SK-N-SH (cell line): Measurements from ENCODE around the gene NODAL. TPM values are rescaled to one million over a fixed set of nuclear protein-coding genes. Genes with fewer than 3 reads are reported as not detected.

Source experiments
- CTCF ChIA-PET: fragments of 300-600, 350-600 bp; formaldehyde crosslinking; extraction: SDS; loops from one replicate; lab custom pipeline; 2021; lab: Yijun Ruan, JAX
- POLR2A ChIA-PET: fragments of 350-600 bp; sonication (Branson Sonifier 250); formaldehyde crosslinking; extraction: SDS; loops from one replicate; lab custom pipeline; 2020; ENCODE audit warnings: antibody characterized with exemption, inconsistent platforms; lab: Yijun Ruan, JAX
- DNase-seq: peaks from one replicate; pipeline ENCODE4 v3.0.0; 2012
- H2AFZ ChIP-seq: fragments of 200-600 bp; sonication (generic); 2 replicates; pipeline ENCODE4 v1.8.1; 2016; ENCODE audit warnings: antibody characterized with exemption, mild to moderate bottlenecking, low read depth
- H3F3A ChIP-seq: fragments of 200-600 bp; sonication (generic); replicated peaks from 2 replicates; pipeline ENCODE3; 2016; ENCODE audit warnings: antibody characterized with exemption, mild to moderate bottlenecking; ENCODE audit not compliant: insufficient read depth
- H3K27ac ChIP-seq, 2 experiments: fragments of 200-500 bp in 1 of 2; fragments of 200-600 bp in 1 of 2; sonication (Bioruptor generic) in 1 of 2; sonication (generic), shearing (Covaris generic) in 1 of 2; 2 replicates each; pipeline versions ENCODE4 v1.5.1 to v1.6.1; 2014 to 2016; ENCODE audit warnings: low read depth in 2 of 2, inconsistent platforms in 1 of 2, low read length in 1 of 2, mild to moderate bottlenecking in 1 of 2, mixed read lengths in 1 of 2
- H3K27me3 ChIP-seq: fragments of 200-600 bp; sonication (generic), shearing (Covaris generic); 2 replicates; pipeline ENCODE4 v1.6.1; 2016; ENCODE audit warnings: mixed run types; ENCODE audit not compliant: insufficient read depth
- H3K36me3 ChIP-seq, 2 experiments: fragments of 200-500 bp in 1 of 2; fragments of 200-600 bp in 1 of 2; sonication (Bioruptor generic) in 1 of 2; sonication (generic) in 1 of 2; replicated peaks in 1 of 2; 2 replicates each; pipeline versions ENCODE3 to v1.5.1; 2014 to 2016; ENCODE audit warnings: low read length in 1 of 2, mild to moderate bottlenecking in 1 of 2; ENCODE audit not compliant: insufficient read depth in 2 of 2, control insufficient read depth in 1 of 2
- H3K4me1 ChIP-seq, 2 experiments: fragments of 200-500 bp in 1 of 2; fragments of 200-600 bp in 1 of 2; sonication (Bioruptor generic) in 1 of 2; sonication (generic), shearing (Covaris generic) in 1 of 2; 2 replicates each; pipeline versions ENCODE4 v1.5.1 to v1.6.1; 2014 to 2016; ENCODE audit warnings: low read depth in 1 of 2, low read length in 1 of 2, mixed run types in 1 of 2; ENCODE audit not compliant: insufficient read depth in 2 of 2, control insufficient read depth in 1 of 2
- H3K4me2 ChIP-seq: fragments of 200-600 bp; sonication (generic), shearing (Covaris generic); 2 replicates; pipeline ENCODE4 v1.6.1; 2017; ENCODE audit warnings: mixed run types
- H3K4me3 ChIP-seq, 2 experiments: fragments of 200-500 bp in 1 of 2; fragments of 200-600 bp in 1 of 2; sonication (Bioruptor generic) in 1 of 2; sonication (generic), shearing (Covaris generic) in 1 of 2; 2 replicates each; pipeline versions ENCODE4 v1.5.1 to v1.8.1; 2014 to 2016; ENCODE audit warnings: low read depth in 2 of 2, inconsistent platforms in 1 of 2, low read length in 1 of 2, mild to moderate bottlenecking in 1 of 2, mixed read lengths in 1 of 2, moderate library complexity in 1 of 2
- H3K79me2 ChIP-seq: fragments of 200-600 bp; sonication (generic); 2 replicates; pipeline ENCODE4 v1.8.1; 2017; ENCODE audit warnings: mild to moderate bottlenecking; ENCODE audit not compliant: insufficient read depth
- H3K9ac ChIP-seq: fragments of 200-600 bp; sonication (generic); 2 replicates; pipeline ENCODE4 v1.6.1; 2017; ENCODE audit warnings: mixed run types
- H3K9me2 ChIP-seq: fragments of 200-600 bp; sonication (generic); 2 replicates; pipeline ENCODE4 v1.6.1; 2017; ENCODE audit warnings: mixed run types
- H3K9me3 ChIP-seq: fragments of 200-600 bp; sonication (generic); 2 replicates; pipeline ENCODE4 v1.6.1; 2017; ENCODE audit warnings: mixed run types, mild to moderate bottlenecking, moderate library complexity
- H4K20me1 ChIP-seq: fragments of 200-600 bp; sonication (generic); 2 replicates; pipeline ENCODE4 v1.6.1; 2017; ENCODE audit warnings: mild to moderate bottlenecking, mixed run types; ENCODE audit not compliant: insufficient read depth
- ELF1 ChIP-seq: IDR thresholded peaks from 2 replicates; pipeline ENCODE4 v1.4.0; 2012
- EZH2phosphoT487 ChIP-seq: fragments of 200-600 bp; sonication (generic); IDR thresholded peaks from 2 replicates; pipeline ENCODE4 v1.6.1; 2017; ENCODE audit warnings: low read depth, mixed run types, mild to moderate bottlenecking, antibody characterized with exemption, moderate library complexity, borderline replicate concordance
- GABPA ChIP-seq: IDR thresholded peaks from 2 replicates; pipeline ENCODE4 v1.4.0; 2012; ENCODE audit warnings: low read depth, mild to moderate bottlenecking
- JUND ChIP-seq: IDR thresholded peaks from 2 replicates; pipeline ENCODE4 v1.4.0; 2012
- MEF2A ChIP-seq: IDR thresholded peaks from 2 replicates; pipeline ENCODE4 v1.4.0; 2012; ENCODE audit warnings: low read depth, borderline replicate concordance
- NRF1 ChIP-seq: IDR thresholded peaks from 2 replicates; pipeline ENCODE4 v1.6.1; 2012; ENCODE audit warnings: low read depth, mild to moderate bottlenecking, low read length
- RAD21 ChIP-seq: IDR thresholded peaks from 2 replicates; pipeline ENCODE4 v1.6.1; 2012; ENCODE audit warnings: mild to moderate bottlenecking, low read length
- RCOR1 ChIP-seq: fragments of 150-350 bp; IDR thresholded peaks from 2 replicates; pipeline ENCODE4 v1.6.1; 2017; ENCODE audit warnings: antibody characterized with exemption, low read length
- RFX5 ChIP-seq: IDR thresholded peaks from 2 replicates; pipeline ENCODE4 v1.6.1; 2012; ENCODE audit warnings: mild to moderate bottlenecking, improper control_type of control experiment, low read length
- SMC3 ChIP-seq: IDR thresholded peaks from 2 replicates; pipeline ENCODE4 v1.6.1; 2012; ENCODE audit warnings: low read depth, low read length, improper control_type of control experiment
- TAF1 ChIP-seq: IDR thresholded peaks from 2 replicates; pipeline ENCODE4 v1.6.1; 2012; ENCODE audit warnings: low read depth, mild to moderate bottlenecking, low read length, moderate library complexity, borderline replicate concordance
- TCF12 ChIP-seq: IDR thresholded peaks from 2 replicates; pipeline ENCODE4 v1.4.0; 2012
- TEAD4 ChIP-seq: IDR thresholded peaks from 2 replicates; pipeline ENCODE4 v1.4.0; 2012; ENCODE audit warnings: mild to moderate bottlenecking, borderline replicate concordance; ENCODE audit not compliant: insufficient read depth
- WGBS: methylation state at CpG from one replicate; pipeline ENCODE4 v1.1.6; 2017; ENCODE audit warnings: low lambda C conversion rate; 5-methylcytosine and 5-hydroxymethylcytosine counted together
- polyA plus RNA-seq, 3 experiments: library from polyadenylated mRNA; depleted of rRNA; stranded (reverse); fragments of >200 nt; gene quantifications; 2 replicates each; pipeline ENCODE4 v1.2.3, GENCODE V29; 2012
- TF ChIP-seq, protein P1 (sequence below): IDR thresholded peaks from 2 replicates; pipeline ENCODE4 v1.4.0; 2012; ENCODE audit warnings: low read depth
- TF ChIP-seq, protein P2 (sequence below): IDR thresholded peaks from 2 replicates; pipeline ENCODE4 v1.4.0; 2012; ENCODE audit warnings: low read depth, borderline replicate concordance
- TF ChIP-seq, protein P3 (sequence below): IDR thresholded peaks from 2 replicates; pipeline ENCODE4 v1.6.1; 2012; ENCODE audit warnings: mild to moderate bottlenecking, low read depth, low read length, moderate library complexity
- TF ChIP-seq, protein P4 (sequence below): fragments of 150-350 bp; IDR thresholded peaks from 2 replicates; pipeline ENCODE4 v1.6.1; 2017; ENCODE audit warnings: antibody characterized with exemption, low read length, low read depth, borderline replicate concordance
- TF ChIP-seq, protein P5 (sequence below): fragments of 150-350 bp; IDR thresholded peaks from 2 replicates; pipeline ENCODE4 v1.6.1; 2016; ENCODE audit warnings: mild to moderate bottlenecking, low read depth, low read length

Gene NODAL
- polyA plus RNA-seq, 1 of the 3 experiments (the other 2 are of a cell fraction), result not detected

DNA sequence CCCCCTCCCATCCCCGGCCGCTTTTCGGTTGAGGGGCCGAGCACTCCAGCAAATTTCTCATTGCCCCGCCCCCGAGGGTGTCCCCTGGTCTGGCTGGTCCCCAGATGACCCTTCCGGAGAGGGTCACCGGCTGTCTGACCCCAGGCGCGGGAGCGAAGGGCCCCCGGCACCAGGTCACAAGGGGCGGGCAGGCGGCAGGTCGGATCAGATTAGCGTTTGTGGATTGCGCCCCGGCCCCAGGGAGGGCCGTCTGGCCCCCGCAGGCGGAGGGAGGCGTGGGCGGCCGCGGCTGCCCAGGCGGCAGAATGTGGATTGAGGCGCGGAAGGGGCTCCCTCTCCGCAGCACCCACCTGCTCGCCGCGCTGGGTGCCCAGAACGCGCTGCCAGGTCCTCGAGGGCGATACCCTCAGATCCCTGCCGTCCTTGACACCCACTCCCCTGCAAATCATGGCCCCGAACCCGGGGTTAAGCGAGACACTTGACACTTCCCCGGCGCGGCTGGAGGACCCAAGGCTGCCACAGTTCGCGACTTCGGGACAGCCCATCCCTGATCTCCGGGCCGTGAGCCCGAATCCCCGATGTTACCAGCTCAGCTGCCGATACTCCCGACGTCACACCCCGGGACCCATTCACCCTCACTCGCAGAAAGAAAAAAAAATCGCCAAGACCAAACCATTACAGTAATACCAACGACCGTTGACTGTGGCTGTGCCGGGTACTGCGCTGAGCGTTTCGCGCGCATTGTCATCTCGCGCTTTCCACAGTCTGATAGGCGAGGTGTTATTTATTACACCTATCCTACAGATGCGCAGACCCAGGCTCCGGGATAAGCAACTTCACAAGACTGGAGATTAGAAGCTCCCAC is 953 bp downstream of the NODAL start:
- Histone ChIP-seq H3K36me3 (no peaks in the 10 kb centered on the region), H3K4me2 (peak overlapping the region; percentile 41; the same call in 1 of the 2 replicates), H3K79me2 (no peaks in the 10 kb centered on the region), H3K9me3 (no peaks in the 10 kb centered on the region), H3K9me2 (no peaks in the 10 kb centered on the region), H4K20me1 (no peaks in the 10 kb centered on the region), H3K4me3 (peak overlapping the region in 1 of 2 experiments; percentile 19; a peak in 1 of 4 replicates), H3K4me1 (peaks cover 0 to 3% of the 10 kb centered on the region in 2 experiments; a peak in 1 of 4 replicates), H3K9ac (no peak overlapping the region), H3F3A (no peaks in the 10 kb centered on the region), H3K27me3 (peaks cover 33% of the 10 kb centered on the region), H3K27ac (no peak overlapping the region), H2AFZ (no peak overlapping the region)
- ChIA-PET POLR2A (no interaction called here), CTCF (interaction anchor here (0.9 kb wide), 1 partner anchor 10 kb away, joined by 3 read pairs; no protein-coding TSS in a partner anchor)
- 22% methylated on average over 55 of the region's 69 CpGs for WGBS
- DNase-seq, result peak; percentile 70
- TF ChIP-seq TAF1 (no peak), RAD21 (no peak), TCF12 (no peak), ELF1 (no peak), MEF2A (no peak), RFX5 (no peak), EZH2phosphoT487 (no peak), TEAD4 (no peak)
- TF ChIP-seq, protein P1, sequence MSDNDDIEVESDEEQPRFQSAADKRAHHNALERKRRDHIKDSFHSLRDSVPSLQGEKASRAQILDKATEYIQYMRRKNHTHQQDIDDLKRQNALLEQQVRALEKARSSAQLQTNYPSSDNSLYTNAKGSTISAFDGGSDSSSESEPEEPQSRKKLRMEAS, result no peak
- TF ChIP-seq, protein P2, sequence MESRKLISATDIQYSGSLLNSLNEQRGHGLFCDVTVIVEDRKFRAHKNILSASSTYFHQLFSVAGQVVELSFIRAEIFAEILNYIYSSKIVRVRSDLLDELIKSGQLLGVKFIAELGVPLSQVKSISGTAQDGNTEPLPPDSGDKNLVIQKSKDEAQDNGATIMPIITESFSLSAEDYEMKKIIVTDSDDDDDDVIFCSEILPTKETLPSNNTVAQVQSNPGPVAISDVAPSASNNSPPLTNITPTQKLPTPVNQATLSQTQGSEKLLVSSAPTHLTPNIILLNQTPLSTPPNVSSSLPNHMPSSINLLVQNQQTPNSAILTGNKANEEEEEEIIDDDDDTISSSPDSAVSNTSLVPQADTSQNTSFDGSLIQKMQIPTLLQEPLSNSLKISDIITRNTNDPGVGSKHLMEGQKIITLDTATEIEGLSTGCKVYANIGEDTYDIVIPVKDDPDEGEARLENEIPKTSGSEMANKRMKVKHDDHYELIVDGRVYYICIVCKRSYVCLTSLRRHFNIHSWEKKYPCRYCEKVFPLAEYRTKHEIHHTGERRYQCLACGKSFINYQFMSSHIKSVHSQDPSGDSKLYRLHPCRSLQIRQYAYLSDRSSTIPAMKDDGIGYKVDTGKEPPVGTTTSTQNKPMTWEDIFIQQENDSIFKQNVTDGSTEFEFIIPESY, result no peak

DNA sequence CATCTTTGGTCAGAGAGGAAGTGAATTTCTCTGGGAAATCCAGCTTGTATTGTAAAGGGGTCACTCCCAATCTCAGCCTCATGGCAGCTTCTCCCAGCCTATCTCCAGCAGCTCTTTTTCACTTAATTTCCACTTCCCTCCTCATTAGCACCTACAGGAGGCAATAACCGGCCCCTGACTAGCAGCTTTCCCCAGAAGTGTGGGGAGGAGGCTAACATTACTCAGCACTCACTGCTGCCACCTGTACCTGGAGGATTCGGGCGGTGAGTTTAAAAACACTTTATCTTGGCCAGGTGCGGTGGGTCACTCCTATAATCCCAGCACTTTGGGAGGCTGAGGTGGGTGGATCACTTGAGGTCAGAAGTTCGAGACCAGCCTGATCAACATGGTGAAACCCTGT is 3.8 kb downstream of the NODAL start:
- Histone ChIP-seq H3K9ac (no peak overlapping the region), H3F3A (no peaks in the 10 kb centered on the region), H3K27me3 (peaks cover 33% of the 10 kb centered on the region), H3K9me2 (no peaks in the 10 kb centered on the region), H3K4me3 (no peak overlapping the region), H2AFZ (no peak overlapping the region), H3K4me2 (no peak overlapping the region), H3K36me3 (no peaks in the 10 kb centered on the region), H4K20me1 (no peaks in the 10 kb centered on the region), H3K27ac (no peak overlapping the region), H3K79me2 (no peaks in the 10 kb centered on the region), H3K4me1 (peaks cover 0 to 3% of the 10 kb centered on the region in 2 experiments; a peak in 1 of 4 replicates), H3K9me3 (no peaks in the 10 kb centered on the region)
- ChIA-PET CTCF (interaction anchor here (0.8 to 1.1 kb wide), 3 partner anchors 24 to 216 kb away, joined by 3 to 4 read pairs (median 4); no protein-coding TSS in a partner anchor), POLR2A (no interaction called here)
- 83% methylated on average over 5 of the region's 5 CpGs for WGBS
- DNase-seq, result no peak
- no peak for TF ChIP-seq TCF12
- no peak for TF ChIP-seq JUND
- TF ChIP-seq NRF1, result no peak
- TF ChIP-seq, protein P3, sequence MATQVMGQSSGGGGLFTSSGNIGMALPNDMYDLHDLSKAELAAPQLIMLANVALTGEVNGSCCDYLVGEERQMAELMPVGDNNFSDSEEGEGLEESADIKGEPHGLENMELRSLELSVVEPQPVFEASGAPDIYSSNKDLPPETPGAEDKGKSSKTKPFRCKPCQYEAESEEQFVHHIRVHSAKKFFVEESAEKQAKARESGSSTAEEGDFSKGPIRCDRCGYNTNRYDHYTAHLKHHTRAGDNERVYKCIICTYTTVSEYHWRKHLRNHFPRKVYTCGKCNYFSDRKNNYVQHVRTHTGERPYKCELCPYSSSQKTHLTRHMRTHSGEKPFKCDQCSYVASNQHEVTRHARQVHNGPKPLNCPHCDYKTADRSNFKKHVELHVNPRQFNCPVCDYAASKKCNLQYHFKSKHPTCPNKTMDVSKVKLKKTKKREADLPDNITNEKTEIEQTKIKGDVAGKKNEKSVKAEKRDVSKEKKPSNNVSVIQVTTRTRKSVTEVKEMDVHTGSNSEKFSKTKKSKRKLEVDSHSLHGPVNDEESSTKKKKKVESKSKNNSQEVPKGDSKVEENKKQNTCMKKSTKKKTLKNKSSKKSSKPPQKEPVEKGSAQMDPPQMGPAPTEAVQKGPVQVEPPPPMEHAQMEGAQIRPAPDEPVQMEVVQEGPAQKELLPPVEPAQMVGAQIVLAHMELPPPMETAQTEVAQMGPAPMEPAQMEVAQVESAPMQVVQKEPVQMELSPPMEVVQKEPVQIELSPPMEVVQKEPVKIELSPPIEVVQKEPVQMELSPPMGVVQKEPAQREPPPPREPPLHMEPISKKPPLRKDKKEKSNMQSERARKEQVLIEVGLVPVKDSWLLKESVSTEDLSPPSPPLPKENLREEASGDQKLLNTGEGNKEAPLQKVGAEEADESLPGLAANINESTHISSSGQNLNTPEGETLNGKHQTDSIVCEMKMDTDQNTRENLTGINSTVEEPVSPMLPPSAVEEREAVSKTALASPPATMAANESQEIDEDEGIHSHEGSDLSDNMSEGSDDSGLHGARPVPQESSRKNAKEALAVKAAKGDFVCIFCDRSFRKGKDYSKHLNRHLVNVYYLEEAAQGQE, result no peak
- TF ChIP-seq, protein P4, sequence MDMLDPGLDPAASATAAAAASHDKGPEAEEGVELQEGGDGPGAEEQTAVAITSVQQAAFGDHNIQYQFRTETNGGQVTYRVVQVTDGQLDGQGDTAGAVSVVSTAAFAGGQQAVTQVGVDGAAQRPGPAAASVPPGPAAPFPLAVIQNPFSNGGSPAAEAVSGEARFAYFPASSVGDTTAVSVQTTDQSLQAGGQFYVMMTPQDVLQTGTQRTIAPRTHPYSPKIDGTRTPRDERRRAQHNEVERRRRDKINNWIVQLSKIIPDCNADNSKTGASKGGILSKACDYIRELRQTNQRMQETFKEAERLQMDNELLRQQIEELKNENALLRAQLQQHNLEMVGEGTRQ, result no peak
- TF ChIP-seq, protein P5, sequence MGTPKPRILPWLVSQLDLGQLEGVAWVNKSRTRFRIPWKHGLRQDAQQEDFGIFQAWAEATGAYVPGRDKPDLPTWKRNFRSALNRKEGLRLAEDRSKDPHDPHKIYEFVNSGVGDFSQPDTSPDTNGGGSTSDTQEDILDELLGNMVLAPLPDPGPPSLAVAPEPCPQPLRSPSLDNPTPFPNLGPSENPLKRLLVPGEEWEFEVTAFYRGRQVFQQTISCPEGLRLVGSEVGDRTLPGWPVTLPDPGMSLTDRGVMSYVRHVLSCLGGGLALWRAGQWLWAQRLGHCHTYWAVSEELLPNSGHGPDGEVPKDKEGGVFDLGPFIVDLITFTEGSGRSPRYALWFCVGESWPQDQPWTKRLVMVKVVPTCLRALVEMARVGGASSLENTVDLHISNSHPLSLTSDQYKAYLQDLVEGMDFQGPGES, result no peak
- TF ChIP-seq GABPA, result no peak
- no peak for TF ChIP-seq RFX5
- TF ChIP-seq SMC3, result no peak
- no peak for TF ChIP-seq RCOR1
- no peak for TF ChIP-seq ELF1
- TF ChIP-seq, protein P1, result no peak
